Mucosa of descending colon (tissue), 3 donors: Measurements from ENCODE around the gene SCN5A. TPM values are rescaled to one million over a fixed set of nuclear protein-coding genes. Genes with fewer than 3 reads are reported as not detected.

Experiments used
- ATAC-seq: fragments of 200-7000 bp; cut with Tn5 transposase; one replicate; pipeline ENCODE4 v1.9.1; 2020; ENCODE audit warnings: mild to moderate bottlenecking, moderate library complexity
- DNase-seq, 3 donors: peaks; one replicate each; pipeline ENCODE4 v3.0.0-alpha.2; 2020
- H3K36me3 ChIP-seq: fragments of 200-600 bp; one replicate; pipeline ENCODE4 v1.8.0; 2021; ENCODE audit warnings: low read depth, mild to moderate bottlenecking
- H3K4me1 ChIP-seq: fragments of 200-600 bp; one replicate; pipeline ENCODE4 v1.8.0; 2021; ENCODE audit warnings: low read depth, mild to moderate bottlenecking
- H3K4me3 ChIP-seq: fragments of 200-600 bp; one replicate; pipeline ENCODE4 v1.8.0; 2021; ENCODE audit warnings: mild to moderate bottlenecking
- H3K9me3 ChIP-seq: fragments of 200-600 bp; one replicate; pipeline ENCODE4 v1.8.0; 2021; ENCODE audit warnings: mild to moderate bottlenecking
- CTCF ChIP-seq: fragments of 200-600 bp; IDR thresholded peaks from one replicate; pipeline ENCODE4 v1.8.0; 2022; ENCODE audit warnings: antibody characterized with exemption, mild to moderate bottlenecking
- intact Hi-C, 2 donors: fragments of 100-400 bp; cut with DNase I in 1 of 2; cut with micrococcal nuclease in 1 of 2; formaldehyde crosslinking; loops; one replicate each; pipeline versions ENCODE4 v1.11.0 to v1.11.1; 2022; cut with DNase I, micrococcal nuclease
- total RNA-seq, 3 donors: library from RNA; stranded (reverse); fragmentation: NEBNext Ultra II Directional in 2 of 3; extraction: Animal tissue kit (Norgen Biotek cat#: 25700) in 2 of 3; gene quantifications; one replicate each; pipeline versions ENCODE4 v1.2.1 to v1.2.4, GENCODE V29; 2021 to 2023
- donor health status: DM: no; HTN: no; CAD: no; lungs with moderate emphysema.
- donor health status: DM: no; HTN: no; CAD: no.
- donor health status: DM: no; HTN: yes; CAD: no.

The SCN5A gene
- total RNA-seq, 3 donors from 2014 or later: 0.31 to 1.3 (median 0.32) TPM

- H3K4me3 ChIP-seq: no peak overlapping the region
- no peaks in the 10 kb centered on the region for H3K4me1 ChIP-seq
- ATAC-seq (no peak), DNase-seq (no peak)
- H3K36me3 ChIP-seq: no peaks in the 10 kb centered on the region
- TF ChIP-seq CTCF: no peak
- no peaks in the 10 kb centered on the region for H3K9me3 ChIP-seq
- intact Hi-C loops: no loop called here
Observed at GRCh38 chr3:38562467-38562925, 87.0 kb downstream of the SCN5A start.

GRCh38 chr3:38561746-38562466 lies 87.6 kb downstream of the SCN5A start:
- DNase-seq (no peak), ATAC-seq (no peak)
- no peak for TF ChIP-seq CTCF
- H3K9me3 ChIP-seq: no peaks in the 10 kb centered on the region
- intact Hi-C loops: no loop called here
- no peaks in the 10 kb centered on the region for H3K4me1 ChIP-seq
- H3K36me3 ChIP-seq: no peaks in the 10 kb centered on the region
- H3K4me3 ChIP-seq: no peak overlapping the region

GRCh38 chr3:38560996-38561717 lies 88.3 kb downstream of the SCN5A start:
- no peak overlapping the region for H3K4me3 ChIP-seq
- intact Hi-C loops: no loop called here
- H3K36me3 ChIP-seq: no peaks in the 10 kb centered on the region
- H3K4me1 ChIP-seq: no peaks in the 10 kb centered on the region
- H3K9me3 ChIP-seq: no peaks in the 10 kb centered on the region
- ATAC-seq (no peak), DNase-seq (no peak)
- TF ChIP-seq CTCF: no peak

- H3K36me3 ChIP-seq: no peaks in the 10 kb centered on the region
- ATAC-seq: no peak
- TF ChIP-seq CTCF: no peak
- no peaks in the 10 kb centered on the region for H3K9me3 ChIP-seq
- H3K4me1 ChIP-seq: no peaks in the 10 kb centered on the region
- no peak for DNase-seq
- H3K4me3 ChIP-seq: no peak overlapping the region
- intact Hi-C loops: no loop called here
Observed at GRCh38 chr3:38560284-38560683, 89.2 kb downstream of the SCN5A start.

GRCh38 chr3:38558864-38559263 lies 90.6 kb downstream of the SCN5A start:
- Histone ChIP-seq H3K4me3 (no peak overlapping the region), H3K4me1 (no peaks in the 10 kb centered on the region), H3K9me3 (no peaks in the 10 kb centered on the region), H3K36me3 (no peaks in the 10 kb centered on the region)
- TF ChIP-seq CTCF: no peak
- ATAC-seq (no peak), DNase-seq (no peak)
- intact Hi-C loops: no loop called here
